Endothelial cell of umbilical vein (primary cell): ENCODE data around the gene CLIP2. TPM values are rescaled to one million over a fixed set of nuclear protein-coding genes. Genes with fewer than 3 reads are reported as not detected.

ENCODE experiments used
- BruUV-seq: library from RNA; stranded (reverse); fragments of 400-500 nt; replicated peaks from 2 replicates; lab custom pipeline; 2021; lab: Mats Ljungman, UMichigan
- CTCF ChIA-PET: fragments of 300-600, 350-600 bp; sonication (Branson Sonifier 250); formaldehyde crosslinking; loops from one replicate; lab custom pipeline; 2021; ENCODE audit warnings: antibody characterized with exemption, inconsistent platforms; lab: Charles Lee
- POLR2A ChIA-PET: fragments of 300-600, 350-600 bp; sonication (Branson Sonifier 250); formaldehyde crosslinking; loops from one replicate; lab custom pipeline; 2021; ENCODE audit warnings: antibody characterized with exemption, inconsistent platforms; lab: Charles Lee
- DNase-seq: peaks from one replicate; pipeline ENCODE4 v3.0.0-alpha.2; 2011; ENCODE audit warnings: low read depth, low spot score
- FAIRE-seq: peaks from 2 replicates; lab custom pipeline; 2011; peaks lifted over from hg19 to GRCh38; lab: Jason Lieb, UNC
- H2AFZ ChIP-seq: 2 replicates; pipeline ENCODE4 v1.6.0; 2012; ENCODE audit warnings: low read depth, low read length, control low read depth, inconsistent platforms
- H3K27ac ChIP-seq: 2 replicates; pipeline ENCODE4 v1.5.1; 2011; ENCODE audit warnings: low read depth, mild to moderate bottlenecking, control low read depth, low read length, moderate library complexity; ENCODE audit not compliant: insufficient read depth
- H3K27me3 ChIP-seq, 2 experiments: 2 replicates each; pipeline versions ENCODE4 v1.6.0 to v1.6.1; 2011; ENCODE audit warnings: low read length in 2 of 2, mixed read lengths in 1 of 2; ENCODE audit not compliant: control insufficient read depth in 2 of 2, insufficient read depth in 2 of 2
- H3K36me3 ChIP-seq, 2 experiments: 2 replicates in 1 of 2; 3 replicates in 1 of 2; pipeline ENCODE4 v1.5.1; 2011; ENCODE audit warnings: low read length in 2 of 2, mild to moderate bottlenecking in 1 of 2, moderate library complexity in 1 of 2; ENCODE audit not compliant: control insufficient read depth in 2 of 2, insufficient read depth in 2 of 2; ENCODE audit errors: extremely low read depth in 1 of 2
- H3K4me1 ChIP-seq: 3 replicates; pipeline ENCODE4 v1.5.1; 2011; ENCODE audit warnings: mild to moderate bottlenecking, low read length; ENCODE audit not compliant: control insufficient read depth, insufficient read depth; ENCODE audit errors: extremely low read depth
- H3K4me2 ChIP-seq: 2 replicates; pipeline ENCODE4 v1.6.1; 2011; ENCODE audit warnings: low read length, control low read depth, mixed read lengths; ENCODE audit not compliant: insufficient read depth
- H3K4me3 ChIP-seq, 3 experiments: fragments of 200-600 bp in 1 of 3; sonication (generic), shearing (Covaris generic) in 1 of 3; replicated peaks in 1 of 3; 2 replicates each; pipeline ENCODE4 v1.5.1; 2011 to 2016; ENCODE audit warnings: control low read depth in 3 of 3, low read length in 3 of 3, mild to moderate bottlenecking in 2 of 3, inconsistent platforms in 1 of 3, low read depth in 1 of 3, moderate library complexity in 1 of 3; ENCODE audit not compliant: insufficient read depth in 1 of 3
- H3K79me2 ChIP-seq: 2 replicates; pipeline ENCODE4 v1.6.0; 2012; ENCODE audit warnings: low read length, inconsistent platforms; ENCODE audit not compliant: control insufficient read depth, insufficient read depth
- H3K9ac ChIP-seq: replicated peaks from 2 replicates; pipeline ENCODE3; 2011; ENCODE audit warnings: low read length, control low read depth; ENCODE audit not compliant: insufficient read depth; ENCODE audit errors: extremely low read depth
- H3K9me1 ChIP-seq: replicated peaks from 3 replicates; pipeline ENCODE4 v1.6.0; 2011; ENCODE audit warnings: mild to moderate bottlenecking, low read length; ENCODE audit not compliant: control insufficient read depth, insufficient read depth; ENCODE audit errors: extremely low read depth
- H3K9me3 ChIP-seq: replicated peaks from 2 replicates; pipeline ENCODE4 v1.5.1; 2012; ENCODE audit warnings: low read length, inconsistent platforms; ENCODE audit not compliant: control insufficient read depth, insufficient read depth
- H4K20me1 ChIP-seq: replicated peaks from 2 replicates; pipeline ENCODE3; 2011; ENCODE audit warnings: mild to moderate bottlenecking, low read length; ENCODE audit not compliant: control insufficient read depth, insufficient read depth; ENCODE audit errors: extremely low read depth
- CTCF ChIP-seq, 2 donors: IDR thresholded peaks; 1 replicate in 1 of 2; 2 replicates in 1 of 2; pipeline ENCODE4 v1.5.1; 2011; ENCODE audit warnings: low read length in 2 of 2, mild to moderate bottlenecking in 2 of 2, moderate library complexity in 2 of 2, control low read depth in 1 of 2, inconsistent platforms in 1 of 2, low read depth in 1 of 2; ENCODE audit not compliant: insufficient read depth in 1 of 2; ENCODE audit errors: extremely low read depth in 1 of 2
- EZH2 ChIP-seq: IDR thresholded peaks from 2 replicates; pipeline ENCODE4 v1.6.1; 2012; ENCODE audit warnings: borderline replicate concordance, low read depth, mild to moderate bottlenecking, moderate library complexity, low read length, inconsistent platforms; ENCODE audit not compliant: severe bottlenecking
- FOS ChIP-seq: IDR thresholded peaks from 2 replicates; pipeline ENCODE4 v1.6.1; 2011; ENCODE audit warnings: mild to moderate bottlenecking, low read length, moderate library complexity, borderline replicate concordance; ENCODE audit not compliant: insufficient read depth
- GATA2 ChIP-seq: IDR thresholded peaks from 2 replicates; pipeline ENCODE4 v1.7.0; 2011; ENCODE audit warnings: low read depth, mild to moderate bottlenecking, moderate library complexity, mixed read lengths, low read length; ENCODE audit not compliant: insufficient read length, insufficient read depth
- POLR2A ChIP-seq: IDR thresholded peaks from 2 replicates; pipeline ENCODE4 v1.6.1; 2012; ENCODE audit warnings: low read depth, mild to moderate bottlenecking, control low read depth, low read length
- POLR2AphosphoS5 ChIP-seq: IDR thresholded peaks from 2 replicates; pipeline ENCODE4 v1.6.1; 2012; ENCODE audit warnings: low read depth, mild to moderate bottlenecking, control low read depth, low read length, moderate library complexity; ENCODE audit not compliant: insufficient read depth
- dilution Hi-C: fragments of 300-500 bp; cut with MboI; formaldehyde crosslinking; loops from one replicate; pipeline ENCODE4 v1.15.0; 2019; ENCODE audit warnings: low sequenced_read_pairs; ENCODE audit not compliant: extremely low pct_ligation_motif_present
- intact Hi-C: fragments of 100-400 bp; cut with micrococcal nuclease; formaldehyde crosslinking; loops from one replicate; pipeline ENCODE4 v1.10.0; 2022
- polyA plus RNA-seq, 4 experiments: library from polyadenylated mRNA; depleted of rRNA in 3 of 4; stranded (reverse) in 3 of 4; unstranded in 1 of 4; fragments of >200 nt; gene quantifications; 2 replicates each; pipeline versions ENCODE4 v1.2.1 to v1.2.3, GENCODE V29; 2011 to 2012; ENCODE audit warnings: missing spikeins in 1 of 4
- total RNA-seq: library from RNA; stranded (reverse); gene quantifications from 2 replicates; pipeline ENCODE4 v1.2.3, GENCODE V29; 2021
- TF ChIP-seq, protein P1 (sequence below): IDR thresholded peaks from 2 replicates; pipeline ENCODE4 v1.6.1; 2011; ENCODE audit not compliant: insufficient read depth, insufficient read length

The CLIP2 gene
- total and polyA plus RNA-seq, 2 donors (not counting 3 experiments of a cell fraction or from before 2014, with no cell fraction given): 8.3 to 37.1 TPM

DNA sequence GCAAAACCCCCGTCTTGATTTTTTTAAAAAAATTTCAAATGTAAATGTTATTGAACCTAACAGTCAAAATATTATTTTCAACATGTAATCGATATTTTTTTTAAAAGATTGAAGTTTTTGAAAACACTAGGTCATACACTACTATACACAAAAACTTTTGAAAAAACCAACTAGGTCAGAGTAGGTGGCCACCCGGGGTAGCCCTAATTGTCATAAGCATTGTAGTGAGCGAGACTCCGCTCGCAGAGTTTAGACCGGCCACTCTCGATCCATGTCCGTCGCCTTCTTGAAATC is 35.4 kb upstream of the CLIP2 start:
- Histone ChIP-seq H3K79me2 (peaks cover 15% of the 10 kb centered on the region), H4K20me1 (no peaks in the 10 kb centered on the region), H3K9ac (peak overlapping the region; percentile 96), H2AFZ (peak overlapping the region; percentile 99), H3K9me1 (no peaks in the 10 kb centered on the region), H3K27ac (peak overlapping the region; percentile 79), H3K4me1 (peaks cover 22% of the 10 kb centered on the region), H3K4me3 (peak overlapping the region; percentile 75 to 89 (median 78)), H3K36me3 (peaks cover 7 to 8% of the 10 kb centered on the region in 2 experiments), H3K4me2 (peak overlapping the region; percentile 94), H3K27me3 (no peaks in the 10 kb centered on the region), H3K9me3 (no peaks in the 10 kb centered on the region)
- BruUV-seq: no TSS peak
- intact Hi-C loops (loop anchor here (1.0 to 5.0 kb wide), 5 partner anchors 19 to 140 kb away; partner anchors contain the start of gene CLIP2), dilution Hi-C loops (no loop called here)
- ChIA-PET CTCF (interaction anchor here (0.9 to 1.9 kb wide), 4 partner anchors 15 to 148 kb away, joined by 3 to 13 read pairs (median 6); no protein-coding TSS in a partner anchor), POLR2A (interaction anchor here (1.2 kb wide), 1 partner anchor 26 kb away, joined by 4 read pairs; no protein-coding TSS in a partner anchor)
- no peak for DNase-seq
- FAIRE-seq: no peak
- no peak for TF ChIP-seq FOS
- no peak for TF ChIP-seq POLR2AphosphoS5
- no peak for TF ChIP-seq CTCF (IDR thresholded peaks at IDR 0.05; ENCODE audit: extremely low read depth in 1 of 2, insufficient read depth in 1 of 2, low read depth in 1 of 2, low read length in 2 of 2)
- TF ChIP-seq, protein P1, sequence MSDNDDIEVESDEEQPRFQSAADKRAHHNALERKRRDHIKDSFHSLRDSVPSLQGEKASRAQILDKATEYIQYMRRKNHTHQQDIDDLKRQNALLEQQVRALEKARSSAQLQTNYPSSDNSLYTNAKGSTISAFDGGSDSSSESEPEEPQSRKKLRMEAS: no peak
- no peak for TF ChIP-seq EZH2
- TF ChIP-seq GATA2: no peak
- TF ChIP-seq POLR2A: no peak
